HT1080 (cell line): ENCODE data around the gene ING3. TPM values are rescaled to one million over a fixed set of nuclear protein-coding genes. Genes with fewer than 3 reads are reported as not detected.
A peak's percentile ranks its signal among the peaks of the same experiment; 100 is the strongest.
"Not testable (repeated sequence)": the region's sequence is repeated elsewhere in the genome, so short reads cannot be mapped to it uniquely, and the experiment has no call there.

Experiments used
- DNase-seq: peaks from one replicate; pipeline ENCODE4 v3.0.0-alpha.2; 2015; ENCODE audit warnings: low read depth
- total RNA-seq: library from RNA; depleted of rRNA; stranded (reverse); fragments of >200 nt; shearing (Covaris generic); gene quantifications from 2 replicates; pipeline ENCODE4 v1.2.3, GENCODE V29; 2014

The ING3 gene
- total RNA-seq, 1 experiment from 2014 or later, result 16.5 TPM

DNA sequence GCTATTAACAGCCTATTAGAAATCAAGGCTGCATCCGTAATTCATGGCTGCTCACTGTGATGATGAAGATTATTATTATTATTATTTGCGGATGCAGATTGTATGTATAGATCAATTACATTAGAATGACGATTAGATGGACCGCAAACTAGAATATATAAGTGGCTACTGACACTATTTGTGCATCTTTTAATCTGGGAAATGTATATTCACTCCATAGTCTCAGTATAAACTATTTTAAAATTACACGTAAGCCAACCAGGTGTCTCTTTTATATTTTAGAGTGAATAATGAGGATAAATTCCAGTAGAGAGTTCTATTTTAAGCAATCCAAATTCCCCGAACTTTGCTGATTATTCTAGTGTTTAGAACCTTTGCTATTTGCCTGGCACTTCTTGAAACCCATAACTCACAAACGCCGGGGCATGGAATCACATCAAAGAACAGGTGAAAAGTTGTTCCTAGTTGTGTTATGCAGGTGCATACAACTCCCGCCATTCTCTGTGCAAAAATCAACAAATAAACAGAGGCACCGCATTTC lies 509 bp upstream of the ING3 start:
- no peak for DNase-seq

- no peak for DNase-seq
Measured at GRCh38 chr7:120951309-120951699, 727 bp downstream of the ING3 start.

DNA sequence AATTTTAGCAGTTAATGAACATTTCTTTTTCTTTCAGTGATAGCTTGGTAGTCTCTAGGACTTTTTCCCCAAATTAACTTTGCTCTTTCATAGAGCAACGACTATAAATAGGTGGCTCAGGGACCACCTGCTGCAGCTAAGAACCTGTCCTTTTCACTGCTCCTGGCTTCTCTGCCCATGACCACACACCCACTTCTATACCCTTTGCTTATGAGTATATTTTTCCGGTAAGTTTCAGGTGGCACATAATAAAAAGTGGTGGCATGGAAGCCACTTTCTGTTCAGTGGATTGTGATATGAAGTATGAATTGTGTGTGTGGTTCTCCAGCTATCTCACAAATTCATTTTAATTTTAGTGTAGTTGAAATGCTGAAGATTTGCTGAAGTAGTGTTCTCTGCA lies 1.2 kb downstream of the ING3 start:
- no peak for DNase-seq

GRCh38 chr7:120955577-120956149 lies 5.1 kb downstream of the ING3 start:
- DNase-seq, result no peak

DNA sequence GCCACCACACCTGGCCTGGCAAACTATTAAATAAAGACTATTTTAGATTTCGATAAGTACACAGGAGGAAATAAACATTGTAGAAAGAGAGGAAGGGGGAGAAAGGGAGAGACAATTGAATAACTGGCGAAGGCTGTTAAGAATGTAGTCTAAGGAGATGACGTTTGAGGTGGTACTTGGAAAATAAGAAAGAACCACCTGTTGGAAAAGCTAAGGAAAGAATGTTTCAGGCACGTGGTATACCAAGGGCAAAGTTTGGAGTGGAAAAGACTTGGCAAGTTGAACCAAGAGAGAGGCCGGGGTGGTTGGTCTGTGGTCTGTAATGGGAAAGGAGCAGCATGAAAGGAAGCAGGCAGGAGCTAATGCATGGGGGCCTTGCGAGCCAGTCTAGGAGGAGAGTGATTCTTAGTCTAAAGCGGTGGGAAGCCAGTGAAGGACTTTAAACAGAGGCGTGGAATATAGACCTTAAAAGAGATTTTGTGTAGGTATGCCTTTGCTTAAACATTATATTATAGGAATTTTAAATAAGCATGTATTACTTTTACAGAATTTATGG lies 9.4 kb downstream of the ING3 start:
- no peak for DNase-seq

- DNase-seq, result no peak
Measured at GRCh38 chr7:120960714-120961113, 10.1 kb downstream of the ING3 start.

GRCh38 chr7:120961638-120962173 lies 11.1 kb downstream of the ING3 start:
- no peak for DNase-seq

- no peak for DNase-seq
Measured at GRCh38 chr7:120964088-120964487, 13.5 kb downstream of the ING3 start.

DNA sequence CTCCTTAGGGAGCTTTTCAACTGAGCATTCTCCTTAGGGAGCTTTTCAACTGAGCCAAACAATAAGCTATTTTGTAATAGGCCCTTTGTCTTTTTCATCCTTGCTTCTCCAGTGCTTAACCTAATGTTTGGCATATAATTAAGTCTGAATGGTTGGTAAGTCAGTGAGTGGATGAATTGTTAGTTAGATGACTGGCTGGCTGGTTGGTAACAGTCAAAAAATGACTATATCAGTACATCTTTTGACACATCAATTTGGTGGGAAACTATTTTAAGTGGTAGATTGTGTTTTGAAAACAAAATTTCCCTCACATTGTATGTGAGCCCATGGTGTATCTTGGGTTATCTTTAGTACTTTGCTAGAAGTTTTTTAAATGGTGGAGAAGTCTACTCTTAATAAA lies 16.4 kb downstream of the ING3 start:
- no peak for DNase-seq

DNA sequence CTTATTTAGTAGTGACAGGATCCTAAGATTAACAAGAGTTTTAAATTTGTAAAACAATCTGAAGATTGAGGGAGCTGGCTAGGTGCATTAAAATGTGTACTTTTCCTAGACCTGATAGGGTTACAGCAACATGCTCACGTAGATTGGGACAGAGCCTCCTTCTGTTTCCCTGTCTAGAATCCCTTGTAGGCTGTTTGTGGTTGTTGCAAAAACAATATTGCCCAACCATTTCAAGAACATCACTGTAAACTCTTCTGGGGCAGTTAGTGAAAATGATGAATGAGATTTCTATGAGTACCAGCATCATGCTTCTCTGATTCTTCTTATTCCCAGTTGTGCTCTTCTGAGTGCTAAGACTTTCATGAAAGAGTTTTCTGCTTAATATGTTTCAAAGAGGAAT lies 23.3 kb downstream of the ING3 start:
- DNase-seq, result no peak

- DNase-seq, result no peak
Measured at GRCh38 chr7:120979765-120980499, 29.4 kb downstream of the ING3 start.

GRCh38 chr7:120981117-120981516 lies 30.5 kb downstream of the ING3 start:
- no peak for DNase-seq

GRCh38 chr7:120981888-120982615 lies 31.5 kb downstream of the ING3 start:
- peak; percentile 66 for DNase-seq

DNA sequence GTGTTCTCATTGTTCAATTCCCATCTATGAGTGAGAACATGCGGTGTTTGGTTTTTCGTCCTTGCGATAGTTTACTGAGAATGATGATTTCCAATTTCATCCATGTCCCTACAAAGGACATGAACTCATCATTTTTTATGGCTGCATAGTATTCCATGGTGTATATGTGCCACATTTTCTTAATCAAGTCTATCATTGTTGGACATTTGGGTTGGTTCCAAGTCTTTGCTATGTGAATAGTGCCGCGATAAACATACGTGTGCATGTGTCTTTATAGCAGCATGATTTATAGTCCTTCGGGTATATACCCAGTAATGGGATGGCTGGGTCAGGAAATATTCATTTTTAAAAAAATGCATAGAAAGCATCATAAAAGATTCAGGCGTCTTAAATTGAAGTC lies 33.0 kb downstream of the ING3 start:
- DNase-seq, result not testable (repeated sequence)

DNA sequence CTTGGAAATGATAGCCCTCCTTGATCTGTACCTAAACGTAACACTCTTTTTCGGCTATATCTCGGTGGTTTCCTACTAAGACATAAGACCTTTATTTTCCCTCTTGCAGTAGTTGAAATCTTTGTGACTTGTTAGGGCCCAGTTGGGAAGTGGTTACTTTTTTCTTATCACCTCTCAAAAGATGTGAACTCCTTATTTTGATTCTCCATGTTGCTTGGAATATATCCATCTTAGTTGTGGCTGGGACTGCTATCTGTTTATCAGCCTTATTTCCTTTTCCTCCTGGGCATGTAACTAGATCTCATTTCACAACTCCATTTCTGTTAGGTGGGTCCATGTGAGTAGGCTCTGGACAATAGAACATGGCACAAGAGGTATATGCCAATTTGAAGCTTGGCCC lies 33.8 kb downstream of the ING3 start:
- no peak for DNase-seq

- no peak for DNase-seq
Measured at GRCh38 chr7:120985130-120985758, 34.7 kb downstream of the ING3 start.

GRCh38 chr7:120985839-120986238 lies 35.3 kb downstream of the ING3 start:
- DNase-seq, result no peak

GRCh38 chr7:120986650-120987049 lies 36.1 kb downstream of the ING3 start:
- DNase-seq, result no peak

DNA sequence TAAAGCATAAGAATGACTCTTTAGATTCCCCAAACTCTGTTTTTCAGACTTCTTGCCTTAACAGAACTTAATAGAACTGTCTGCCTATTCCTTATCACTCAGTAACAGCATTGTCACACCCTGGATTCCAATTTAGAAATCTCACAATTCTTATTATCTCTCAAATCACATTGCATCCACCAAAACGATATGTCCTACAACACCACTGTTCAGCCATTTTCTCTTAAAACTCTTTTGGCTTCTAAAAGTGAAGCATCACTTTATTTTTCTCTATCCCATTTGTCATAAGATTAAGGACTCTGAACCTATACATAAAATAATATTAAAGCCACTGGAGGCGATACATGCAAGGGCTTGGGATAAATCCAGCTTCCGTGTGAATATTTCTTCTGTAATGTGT lies 36.7 kb downstream of the ING3 start:
- DNase-seq, result no peak

DNA sequence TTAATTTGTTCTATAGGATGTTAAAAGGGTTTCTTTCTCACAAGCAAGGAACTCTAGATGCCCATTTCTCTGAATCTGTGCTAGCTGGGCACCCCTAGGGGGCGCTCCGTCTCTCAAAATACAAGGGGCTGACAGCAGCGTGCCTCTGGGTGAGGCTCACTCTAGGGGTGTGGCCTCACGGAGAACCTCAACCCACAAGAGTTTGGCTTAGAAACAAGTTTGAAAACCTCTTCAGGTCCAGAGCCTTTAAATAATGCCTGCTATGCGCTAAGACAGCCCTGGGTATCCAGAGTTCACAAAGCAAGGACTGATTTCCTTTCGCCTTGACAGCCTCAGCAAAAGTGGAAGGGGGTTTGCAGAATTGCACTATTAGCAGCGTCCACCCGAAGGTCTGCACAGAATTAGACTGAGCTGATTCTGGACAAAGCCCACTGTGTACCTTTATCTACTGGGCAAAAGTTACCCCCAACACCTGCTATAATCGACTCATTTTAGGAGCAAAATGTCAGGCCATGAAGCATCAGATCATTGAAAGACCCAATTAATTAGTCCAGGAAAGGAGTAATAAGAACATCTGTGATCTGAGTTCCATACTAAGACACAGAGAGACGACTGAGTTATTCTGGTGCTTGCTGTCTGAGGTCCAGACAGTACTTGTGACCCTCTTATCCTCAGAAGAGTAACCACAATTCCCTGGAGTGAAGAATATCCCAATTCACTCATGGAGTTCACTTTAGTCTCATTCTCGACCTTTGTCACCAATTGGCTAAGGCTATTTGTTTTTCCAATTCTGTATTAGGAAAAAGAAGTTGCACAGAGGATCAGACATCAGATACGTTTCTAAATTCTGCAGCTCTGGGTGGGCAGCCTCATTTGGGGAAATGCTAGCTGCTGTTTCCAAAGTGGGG lies 37.4 kb downstream of the ING3 start:
- peak; percentile 86 for DNase-seq
